Lung microvascular endothelial cell (primary cell): Measurements from ENCODE around the gene OR2V2. TPM values are rescaled to one million over a fixed set of nuclear protein-coding genes. Genes with fewer than 3 reads are reported as not detected.
"Not testable (repeated sequence)": the region's sequence is repeated elsewhere in the genome, so short reads cannot be mapped to it uniquely, and the experiment has no call there.

Experiments used
- DNase-seq, 2 donors: peaks; one replicate each; pipeline versions ENCODE4 v3.0.0 to v3.0.0-alpha.2; 2010; ENCODE audit warnings: low read depth in 2 of 2
- total RNA-seq: library from RNA; depleted of rRNA; stranded (reverse); fragments of >200 nt; gene quantifications from 2 replicates; pipeline ENCODE4 v1.2.1, GENCODE V29; 2014

Gene OR2V2, protein sequence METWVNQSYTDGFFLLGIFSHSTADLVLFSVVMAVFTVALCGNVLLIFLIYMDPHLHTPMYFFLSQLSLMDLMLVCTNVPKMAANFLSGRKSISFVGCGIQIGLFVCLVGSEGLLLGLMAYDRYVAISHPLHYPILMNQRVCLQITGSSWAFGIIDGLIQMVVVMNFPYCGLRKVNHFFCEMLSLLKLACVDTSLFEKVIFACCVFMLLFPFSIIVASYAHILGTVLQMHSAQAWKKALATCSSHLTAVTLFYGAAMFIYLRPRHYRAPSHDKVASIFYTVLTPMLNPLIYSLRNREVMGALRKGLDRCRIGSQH
- not detected in 2 replicates for total RNA-seq

DNA sequence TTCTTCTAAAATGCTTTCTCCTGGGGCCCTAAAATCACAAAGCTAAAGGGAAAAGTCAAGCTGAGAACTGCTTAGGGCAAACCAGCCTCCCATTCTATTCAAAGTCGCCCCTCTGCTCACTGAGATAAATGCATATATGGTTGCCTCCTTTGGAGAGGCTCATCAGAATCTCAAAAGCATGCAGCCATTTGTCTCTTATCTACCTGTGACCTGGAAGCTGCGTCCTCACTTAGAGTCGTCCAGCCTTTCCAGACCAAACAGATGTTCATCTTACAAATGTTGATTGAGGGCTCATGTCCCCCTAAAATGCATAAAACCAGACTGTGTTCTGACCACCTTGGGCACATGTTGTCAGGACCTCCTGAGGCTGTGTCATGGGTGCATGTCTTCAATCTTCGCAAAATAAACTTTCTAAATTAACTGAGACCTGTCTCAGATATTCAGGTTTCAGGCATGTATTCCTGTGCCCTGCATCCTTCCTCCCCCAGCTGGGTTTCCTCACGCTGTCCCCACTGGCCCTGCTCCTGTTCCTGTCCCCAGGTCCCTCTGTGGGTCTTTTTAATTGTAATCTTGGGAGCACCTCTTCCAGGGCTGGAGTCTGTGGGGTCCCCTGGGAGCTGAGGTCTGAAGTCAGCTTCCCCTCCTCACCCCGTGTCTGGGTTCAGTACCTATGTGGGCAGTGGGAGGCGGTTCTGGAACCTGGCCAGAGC lies at the start of gene OR2V2:
TSS of gene OR2V2 (plus strand) at position 660 of the 710 bp plus-strand sequence. CDS start 7,357 bp downstream, outside the sequence.
- not testable (repeated sequence) for DNase-seq

DNA sequence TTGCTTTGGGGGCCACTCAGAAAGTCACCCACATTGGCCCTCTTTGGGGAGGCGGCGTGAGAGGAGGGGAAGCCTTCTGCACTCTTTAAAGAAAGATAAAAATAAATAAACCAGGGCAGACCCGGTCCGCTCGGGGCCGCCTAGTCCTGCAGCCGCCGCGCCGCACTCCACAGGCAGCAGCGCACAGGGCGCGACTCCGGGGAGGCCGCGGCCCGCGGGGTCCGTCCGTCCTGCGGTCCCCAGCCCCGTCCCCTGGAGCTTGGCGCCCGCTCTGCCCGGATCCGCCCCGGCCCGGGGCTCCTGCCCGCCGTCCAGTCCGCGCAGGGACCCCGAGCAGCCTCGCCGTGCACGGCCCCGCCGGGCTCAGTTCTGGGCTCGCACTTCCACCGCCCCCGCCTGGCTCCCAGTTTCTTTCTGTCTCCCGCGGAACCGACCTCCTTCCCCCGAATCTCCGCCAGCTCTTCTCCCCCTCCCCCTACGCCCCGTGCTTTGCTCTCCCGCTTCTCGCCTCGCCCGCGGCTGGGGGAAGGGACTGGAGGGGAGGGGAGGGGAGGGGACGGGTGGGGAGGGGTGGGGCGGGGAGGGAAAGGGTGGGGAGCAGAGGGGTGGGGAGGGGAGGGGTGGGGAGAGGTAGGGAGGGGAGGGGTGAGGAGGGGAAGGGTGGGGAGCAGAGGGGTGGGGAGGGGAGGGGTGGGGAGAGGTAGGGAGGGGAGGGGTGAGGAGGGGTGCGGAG lies 49.5 kb upstream of the OR2V2 start:
- DNase-seq: not testable (repeated sequence)

DNA sequence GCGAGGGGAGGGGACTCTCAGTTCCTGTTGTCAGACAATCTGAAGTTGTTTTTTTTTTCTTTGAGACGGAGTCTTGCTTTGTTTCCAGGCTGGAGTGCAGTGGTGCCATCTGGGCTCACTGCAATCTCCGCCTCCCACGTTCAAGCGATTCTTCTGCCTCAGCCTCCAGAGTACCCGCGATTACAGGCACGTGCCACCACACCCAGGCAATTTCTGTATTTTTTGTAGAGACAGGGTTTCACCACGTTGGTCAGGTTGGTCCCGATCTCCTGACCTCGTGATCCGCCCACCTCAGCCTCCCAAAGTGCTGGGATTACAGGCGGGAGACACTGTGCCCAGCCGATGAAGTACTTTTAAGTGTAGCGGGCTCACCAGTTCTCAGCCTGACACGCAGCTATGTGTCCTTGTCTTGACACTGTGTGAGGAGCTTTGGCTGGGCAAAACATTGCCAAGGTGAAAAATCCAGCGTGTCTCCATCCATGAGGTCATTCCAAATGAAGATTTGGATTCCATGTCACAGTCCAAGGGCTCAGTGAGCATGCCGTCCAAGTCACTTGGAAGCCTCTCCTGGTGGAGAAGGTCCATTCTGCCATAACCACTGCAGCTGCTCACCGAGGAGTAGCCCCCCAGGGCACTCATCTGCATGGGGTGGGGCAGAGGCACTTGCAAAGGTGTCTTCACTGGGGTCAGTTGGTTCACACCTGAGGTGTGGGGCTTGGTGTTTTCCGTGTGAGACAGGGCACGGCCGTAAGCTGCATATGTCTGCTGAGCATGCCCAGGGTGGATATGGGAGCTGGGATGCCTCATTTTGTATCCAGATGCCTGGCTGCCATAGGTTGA lies 48.4 kb upstream of the OR2V2 start:
- no peak for DNase-seq

DNA sequence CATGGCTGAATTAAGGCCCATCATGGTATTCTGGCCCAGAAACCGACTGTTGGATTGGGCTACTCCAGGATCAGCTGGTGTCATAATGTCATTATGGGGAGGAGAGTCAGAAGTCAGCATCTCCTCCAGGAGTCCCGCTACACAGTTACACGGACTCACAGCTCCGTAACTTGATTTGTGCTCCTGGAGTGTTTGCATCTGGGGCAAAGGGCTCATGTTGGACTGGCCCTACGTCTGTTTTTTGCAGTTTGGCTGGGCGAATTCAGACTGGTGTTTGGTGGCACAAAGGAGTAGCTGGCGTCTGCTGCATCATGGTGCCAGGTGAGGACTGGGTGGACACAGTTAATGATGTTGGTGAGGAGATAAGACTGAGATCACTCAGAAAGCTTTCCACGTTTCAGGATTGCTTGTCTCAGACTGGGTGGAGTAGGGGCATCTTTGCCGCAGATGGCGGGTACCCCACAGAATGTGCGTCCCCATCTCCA lies 47.7 kb upstream of the OR2V2 start:
- DNase-seq: no peak

DNA sequence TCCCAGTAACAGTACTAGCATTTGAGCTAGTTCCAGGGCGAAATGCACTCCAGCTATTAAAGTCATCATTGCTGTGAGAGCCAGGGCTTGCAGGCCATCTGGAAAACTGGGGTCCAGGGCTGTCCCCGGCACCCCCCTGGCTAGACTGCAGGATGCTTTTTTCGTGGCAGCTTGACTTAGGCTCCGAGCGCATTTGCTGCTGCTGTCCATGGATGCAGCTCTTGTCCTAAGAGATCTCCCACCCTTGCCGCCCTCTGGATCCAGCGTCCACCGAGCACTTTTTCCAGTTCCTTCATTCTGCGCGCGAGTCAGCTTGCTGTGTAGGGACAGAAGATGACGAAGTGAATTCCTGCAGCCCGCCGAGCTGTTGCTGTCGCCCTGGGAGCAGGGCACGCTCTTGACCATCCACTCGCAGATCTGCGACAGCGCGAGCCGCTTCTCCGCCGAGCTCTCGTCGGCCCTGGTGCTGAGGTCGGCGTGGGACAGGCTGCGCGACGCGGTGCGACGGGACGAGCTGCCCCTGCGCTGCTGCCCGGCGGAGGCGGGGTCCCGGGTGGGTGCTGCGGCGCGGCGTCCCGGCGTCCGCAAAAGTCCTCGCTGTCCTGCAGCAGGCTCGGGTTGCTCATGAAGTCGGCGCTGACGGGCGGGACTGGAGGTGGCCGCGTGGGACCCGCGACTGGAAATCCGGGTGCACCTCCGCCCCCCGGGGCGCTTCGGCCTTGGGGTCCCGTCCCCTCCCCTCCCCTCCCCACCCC lies 47.1 kb upstream of the OR2V2 start:
- peak; percentile 14 to 16 for DNase-seq

DNA sequence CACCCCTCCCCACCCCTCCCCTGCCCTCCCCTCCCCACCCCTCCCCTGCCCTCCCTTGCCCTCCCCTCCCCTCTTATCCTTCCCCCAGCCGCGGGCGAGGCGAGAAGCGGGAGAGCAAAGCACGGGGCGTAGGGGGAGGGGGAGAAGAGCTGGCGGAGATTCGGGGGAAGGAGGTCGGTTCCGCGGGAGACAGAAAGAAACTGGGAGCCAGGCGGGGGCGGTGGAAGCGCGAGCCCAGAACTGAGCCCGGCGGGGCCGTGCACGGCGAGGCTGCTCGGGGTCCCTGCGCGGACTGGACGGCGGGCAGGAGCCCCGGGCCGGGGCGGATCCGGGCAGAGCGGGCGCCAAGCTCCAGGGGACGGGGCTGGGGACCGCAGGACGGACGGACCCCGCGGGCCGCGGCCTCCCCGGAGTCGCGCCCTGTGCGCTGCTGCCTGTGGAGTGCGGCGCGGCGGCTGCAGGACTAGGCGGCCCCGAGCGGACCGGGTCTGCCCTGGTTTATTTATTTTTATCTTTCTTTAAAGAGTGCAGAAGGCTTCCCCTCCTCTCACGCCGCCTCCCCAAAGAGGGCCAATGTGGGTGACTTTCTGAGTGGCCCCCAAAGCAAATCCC lies 46.2 kb upstream of the OR2V2 start:
- not testable (repeated sequence) for DNase-seq

DNA sequence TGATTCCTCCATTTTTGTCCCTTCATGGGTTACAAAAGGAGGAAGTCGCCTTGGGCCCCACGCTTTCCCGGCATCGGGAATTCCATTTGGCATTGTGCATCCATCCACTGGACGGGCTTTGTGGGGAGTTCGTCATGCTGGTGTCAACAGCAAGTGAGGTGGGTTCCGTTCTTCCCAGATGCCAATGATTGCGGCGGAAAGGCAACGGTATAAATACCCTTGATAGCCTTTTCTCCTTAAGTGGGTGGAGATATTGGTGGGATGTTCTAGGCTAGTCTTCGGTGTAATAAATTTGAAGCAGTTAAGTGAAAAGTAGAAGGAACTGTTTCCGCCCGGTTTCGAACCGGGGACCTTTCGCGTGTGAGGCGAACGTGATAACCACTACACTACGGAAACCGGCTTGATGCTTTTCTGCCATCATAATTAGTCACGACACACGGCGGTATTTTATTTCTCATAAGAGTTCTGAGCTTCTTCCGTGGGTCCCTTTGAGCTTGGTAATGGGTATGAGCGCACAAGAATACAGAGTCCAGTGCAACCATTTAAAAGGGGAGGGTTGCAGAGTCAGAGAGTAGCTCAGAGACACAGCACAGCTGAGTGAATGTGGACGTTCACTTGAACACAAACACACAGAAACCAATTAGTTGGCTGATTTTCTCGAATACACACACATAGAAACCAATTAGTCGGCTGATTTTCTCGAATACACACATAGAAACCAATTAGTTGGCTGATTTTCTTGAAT lies 45.3 kb upstream of the OR2V2 start:
- DNase-seq: not testable (repeated sequence)

DNA sequence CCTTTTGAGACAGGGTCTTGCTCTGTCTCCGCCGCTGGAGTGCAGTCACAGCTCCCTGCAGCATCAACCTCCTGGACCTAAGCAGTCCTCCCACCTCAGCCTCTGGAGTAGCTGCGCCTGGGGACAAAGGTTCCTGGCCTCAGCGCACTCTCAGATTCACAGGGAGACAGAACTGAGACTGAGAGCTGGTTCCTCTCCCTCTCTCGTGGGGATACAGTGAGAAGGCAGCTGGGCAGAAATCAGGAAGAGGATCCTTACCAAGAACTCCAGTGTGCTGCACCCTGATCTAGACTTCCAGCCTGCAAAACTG lies 43.2 kb upstream of the OR2V2 start:
- DNase-seq: not testable (repeated sequence)

DNA sequence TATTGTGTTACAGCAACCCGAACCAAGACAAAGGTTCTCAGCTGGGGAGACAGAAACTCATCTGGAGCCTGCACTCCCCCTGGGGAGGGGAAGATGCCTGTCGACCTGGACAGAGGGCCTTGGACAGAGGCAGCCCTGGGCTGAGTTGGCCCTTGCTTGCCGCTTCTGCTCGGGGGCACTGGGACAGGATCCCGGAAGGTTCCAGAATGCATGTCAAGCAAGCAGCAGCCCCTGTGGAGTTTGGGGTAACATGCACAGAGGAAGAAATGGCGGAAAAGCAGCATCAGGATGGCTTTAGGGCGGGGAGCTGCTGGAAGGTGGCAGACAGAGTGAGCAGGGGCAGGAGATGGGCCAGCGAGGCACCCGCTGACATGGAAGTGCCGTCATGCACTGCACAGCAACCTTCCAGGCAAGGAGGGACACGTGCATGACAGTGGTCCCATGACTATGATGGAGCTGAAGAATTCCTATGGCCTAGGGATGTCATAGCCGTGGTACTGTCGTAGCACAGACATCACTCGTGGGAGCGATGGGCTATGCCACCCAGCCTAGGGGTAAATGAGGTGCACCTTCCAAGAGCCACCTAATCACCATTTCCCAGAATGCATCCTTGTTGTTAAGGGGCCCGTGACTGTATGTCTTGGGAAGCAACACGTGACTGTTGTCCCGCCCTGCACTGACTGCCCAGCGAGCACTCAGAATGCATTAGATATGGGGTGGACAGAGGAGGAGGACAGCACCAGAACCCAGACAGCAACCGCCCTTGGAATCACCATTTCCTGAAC lies 42.6 kb upstream of the OR2V2 start:
- not testable (repeated sequence) for DNase-seq

DNA sequence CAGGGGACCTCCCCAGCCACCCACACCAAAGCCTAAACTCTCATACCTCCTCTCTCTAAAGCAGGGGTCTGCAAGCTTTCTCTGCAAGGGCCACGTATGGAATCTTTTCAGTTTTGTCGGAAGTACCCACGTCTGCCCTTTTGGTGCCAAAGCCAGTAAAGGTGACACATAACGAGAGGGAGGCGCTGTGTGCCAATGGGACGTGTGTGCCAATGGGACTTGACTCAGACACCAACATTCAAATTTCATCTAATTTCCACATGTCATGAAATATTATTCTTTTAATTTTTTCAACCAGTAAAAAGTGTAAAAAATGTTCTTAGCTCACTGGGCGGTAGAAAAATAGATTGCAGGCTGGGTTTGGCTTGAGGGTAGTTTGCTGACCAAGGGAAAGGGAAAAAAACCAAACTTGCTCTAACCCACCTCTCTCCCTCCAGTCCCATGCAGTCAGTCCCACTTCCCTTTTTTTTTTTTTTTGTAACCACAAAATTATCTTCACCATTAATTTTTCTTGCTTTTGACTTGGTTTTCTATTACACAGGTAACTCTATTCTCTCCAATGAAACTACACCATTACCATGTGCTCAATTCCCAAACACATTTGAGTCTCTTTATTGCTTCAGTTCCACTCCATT lies 41.9 kb upstream of the OR2V2 start:
- DNase-seq: no peak

DNA sequence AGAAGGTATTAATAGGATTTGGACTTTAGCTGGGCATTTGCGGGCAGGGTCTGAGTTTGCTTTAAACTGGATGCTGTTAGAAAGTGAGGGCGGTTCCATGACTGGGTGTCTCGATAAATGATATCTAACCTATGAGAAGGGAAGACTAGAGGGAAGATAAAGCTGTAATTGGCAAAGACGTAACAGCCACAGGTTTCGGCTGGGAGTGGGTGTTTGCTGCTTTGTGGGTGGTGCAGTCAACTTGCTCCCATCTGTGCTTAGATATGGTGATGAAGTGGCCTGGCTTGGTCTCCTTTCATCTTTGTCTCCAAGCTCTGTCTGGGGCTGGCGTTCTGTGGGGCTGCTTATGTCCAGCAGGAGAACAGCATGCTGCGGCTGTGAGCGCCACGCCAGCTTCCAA lies 39.7 kb upstream of the OR2V2 start:
- DNase-seq: no peak

DNA sequence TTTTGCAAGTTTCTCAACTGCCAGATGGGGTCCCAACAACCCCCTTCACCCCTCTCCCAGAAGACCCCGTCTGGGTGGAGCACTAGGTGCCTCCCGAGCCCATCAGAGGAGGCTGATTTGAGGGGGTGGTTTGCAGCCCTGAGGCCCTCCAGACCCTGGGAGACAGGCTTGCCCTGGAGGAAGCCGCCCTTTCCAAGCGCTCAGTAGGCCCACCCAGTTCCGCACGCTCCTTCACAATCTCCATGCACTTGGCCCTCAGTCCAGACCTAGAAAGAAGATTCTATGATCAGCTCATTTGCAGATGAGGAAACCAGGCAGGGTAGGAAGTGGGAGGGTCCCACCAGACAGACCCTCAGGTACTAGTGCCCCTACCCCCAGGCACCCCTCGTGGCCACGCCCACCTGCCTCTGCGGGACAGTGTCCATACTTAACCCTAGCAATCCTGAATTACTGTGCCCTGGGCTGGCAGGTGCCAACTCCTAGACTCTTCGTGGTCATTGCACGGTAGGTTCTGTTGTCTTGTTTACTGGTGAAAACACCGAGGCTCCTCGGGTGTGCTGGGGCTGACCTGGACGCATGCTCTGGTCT lies 38.7 kb upstream of the OR2V2 start:
- DNase-seq: no peak

DNA sequence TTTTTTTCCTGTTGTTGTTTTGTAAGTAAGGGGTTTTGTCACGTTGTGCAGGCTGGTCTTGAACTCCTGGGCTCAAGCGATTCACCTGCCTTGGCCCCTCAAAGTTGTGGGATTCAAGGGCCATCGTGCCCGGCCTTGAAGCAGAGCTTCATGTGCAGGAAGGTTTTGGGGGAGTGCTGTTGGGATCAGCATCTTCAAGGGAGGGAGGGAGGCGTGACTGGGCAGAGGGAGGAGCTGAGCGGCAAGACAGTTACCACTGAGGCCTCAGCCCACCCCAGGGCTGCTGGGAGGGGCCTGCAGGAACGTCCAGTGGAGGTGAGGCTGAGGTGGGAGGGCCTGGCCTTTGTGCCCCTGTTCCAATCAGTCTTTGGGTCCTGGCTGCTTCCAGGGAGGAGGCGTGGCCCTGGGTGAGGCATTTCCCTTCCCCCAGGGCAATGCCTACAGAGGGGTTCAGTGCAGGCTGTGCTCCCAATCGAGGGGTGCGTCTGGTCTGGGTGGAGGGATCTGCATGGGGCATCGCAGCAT lies 37.8 kb upstream of the OR2V2 start:
- no peak for DNase-seq

DNA sequence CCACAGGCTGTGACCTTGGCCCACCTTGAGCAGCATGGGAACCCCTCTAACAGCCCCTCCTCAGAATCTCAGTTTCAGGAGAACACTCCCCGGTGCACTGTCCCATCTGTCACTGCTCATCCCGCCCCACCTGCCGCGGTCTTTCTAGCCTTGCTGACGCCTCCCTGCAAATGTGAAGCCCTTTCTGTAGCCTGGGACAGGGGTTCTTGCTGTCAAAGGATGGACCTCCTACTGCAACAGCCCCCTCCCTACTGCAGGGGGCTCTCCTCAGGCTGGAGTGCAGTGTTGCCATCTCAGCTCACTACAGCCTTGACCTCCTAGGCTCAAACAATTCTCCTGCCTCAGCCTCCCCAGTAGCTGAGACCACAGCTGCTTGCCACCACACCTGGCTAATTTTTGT lies 36.4 kb upstream of the OR2V2 start:
- DNase-seq: no peak

DNA sequence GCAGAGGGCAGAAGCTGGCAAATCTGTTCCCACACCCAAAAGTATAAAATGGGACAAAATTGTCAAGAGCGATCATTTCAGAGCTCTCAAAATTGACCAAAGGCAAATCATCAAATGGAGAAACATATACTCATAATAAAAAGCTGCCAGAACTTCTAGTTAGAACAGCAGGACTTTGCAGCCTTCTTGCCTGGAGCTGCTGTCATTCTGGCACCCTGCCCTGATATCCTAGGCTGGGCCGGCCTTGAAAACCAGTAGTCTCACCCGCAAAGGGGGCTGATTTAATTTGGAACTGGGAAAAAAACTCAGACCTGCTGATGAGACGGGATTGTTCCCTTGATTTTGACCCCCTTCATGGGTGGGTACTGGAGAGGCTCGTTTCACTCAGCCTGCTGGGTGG lies 34.9 kb upstream of the OR2V2 start:
- no peak for DNase-seq

DNA sequence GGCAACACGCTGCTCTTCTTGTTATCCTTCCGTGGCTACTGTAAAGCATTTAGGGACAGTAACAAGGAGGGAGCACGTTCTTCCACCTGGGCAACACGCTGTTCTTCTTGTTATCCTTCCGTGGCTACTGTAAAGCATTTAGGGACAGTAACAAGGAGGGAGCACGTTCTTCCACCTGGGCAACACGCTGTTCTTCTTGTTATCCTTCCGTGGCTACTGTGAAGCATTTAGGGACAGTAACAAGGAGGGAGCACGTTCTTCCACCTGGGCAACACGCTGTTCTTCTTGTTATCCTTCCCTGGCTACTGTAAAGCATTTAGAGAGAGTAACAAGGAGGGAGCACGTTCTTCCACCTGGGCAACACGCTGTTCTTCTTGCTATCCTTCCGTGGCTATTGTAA lies 33.8 kb upstream of the OR2V2 start:
- DNase-seq: not testable (repeated sequence)

DNA sequence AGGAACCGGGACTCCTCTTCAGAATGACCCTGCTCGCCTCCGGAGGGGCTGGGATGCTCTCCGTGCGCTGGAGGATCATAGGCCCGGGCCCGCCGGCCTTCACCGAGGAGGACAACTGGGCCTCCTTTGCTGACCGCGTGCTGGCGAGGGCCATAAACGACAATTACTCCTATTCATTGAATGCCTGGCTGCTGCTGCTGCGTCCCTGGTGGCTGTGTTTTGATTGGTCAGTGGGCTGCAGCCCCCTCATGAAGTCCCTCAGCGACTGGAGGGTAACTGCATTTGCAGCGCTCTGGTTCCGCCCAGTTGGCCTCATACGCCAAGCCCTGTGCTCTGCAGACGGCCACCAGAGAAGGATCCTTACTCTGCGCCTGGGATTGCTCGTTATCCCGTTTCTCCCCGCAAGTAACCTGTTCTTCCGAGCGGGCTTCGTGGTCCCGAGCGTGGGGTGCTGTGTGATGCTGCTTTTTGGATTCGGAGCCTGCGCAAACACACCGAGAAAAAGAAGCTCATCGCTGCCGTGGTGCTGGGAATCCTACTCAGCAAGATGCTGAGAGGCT lies 33.0 kb upstream of the OR2V2 start:
- no peak for DNase-seq
